Liver (tissue), 9 donors: ENCODE data around the gene KRT84. TPM values are rescaled to one million over a fixed set of nuclear protein-coding genes. Genes with fewer than 3 reads are reported as not detected.

Experiments used
- DNase-seq: peaks from one replicate; pipeline ENCODE4 v3.0.0-alpha.2; 2017; ENCODE audit warnings: low spot score
- H3K27ac ChIP-seq, 2 donors: one replicate each; pipeline ENCODE4 v1.7.0; 2013; ENCODE audit warnings: inconsistent platforms in 2 of 2, low read length in 2 of 2, control low read depth in 1 of 2, low read depth in 1 of 2, mild to moderate bottlenecking in 1 of 2
- H3K27me3 ChIP-seq, 4 donors: one replicate each; pipeline versions ENCODE4 v1.6.1 to v1.7.0; 2013; ENCODE audit warnings: low read length in 3 of 4, inconsistent platforms in 1 of 4, mild to moderate bottlenecking in 1 of 4, moderate library complexity in 1 of 4; ENCODE audit not compliant: control insufficient read depth in 4 of 4, insufficient read depth in 4 of 4
- H3K36me3 ChIP-seq, 4 donors: one replicate each; pipeline versions ENCODE4 v1.6.1 to v1.7.0; 2013; ENCODE audit warnings: low read length in 3 of 4, mild to moderate bottlenecking in 3 of 4, low read depth in 1 of 4, moderate library complexity in 1 of 4; ENCODE audit not compliant: control insufficient read depth in 4 of 4, insufficient read depth in 3 of 4
- H3K4me1 ChIP-seq, 4 donors: one replicate each; pipeline versions ENCODE4 v1.6.1 to v1.7.0; 2013; ENCODE audit warnings: low read length in 3 of 4, mild to moderate bottlenecking in 3 of 4, moderate library complexity in 1 of 4; ENCODE audit not compliant: control insufficient read depth in 4 of 4, insufficient read depth in 4 of 4
- H3K4me3 ChIP-seq, 3 donors: one replicate each; pipeline versions ENCODE4 v1.6.1 to v1.7.0; 2013; ENCODE audit warnings: low read length in 3 of 3, control low read depth in 1 of 3, low read depth in 1 of 3, mild to moderate bottlenecking in 1 of 3
- H3K9ac ChIP-seq, 2 donors: one replicate each; pipeline ENCODE4 v1.7.0; 2013; ENCODE audit warnings: low read length in 2 of 2, mild to moderate bottlenecking in 2 of 2, moderate library complexity in 2 of 2, control low read depth in 1 of 2, low read depth in 1 of 2
- H3K9me3 ChIP-seq, 4 donors: one replicate each; pipeline versions ENCODE4 v1.6.1 to v1.7.0; 2013; ENCODE audit warnings: low read length in 3 of 4; ENCODE audit not compliant: control insufficient read depth in 4 of 4
- EGR1 ChIP-seq, 2 donors: IDR thresholded peaks; 2 replicates each; pipeline ENCODE4 v1.6.1; 2016 to 2018; ENCODE audit warnings: antibody characterized with exemption in 2 of 2, low read depth in 2 of 2
- FOXA1 ChIP-seq: IDR thresholded peaks from 2 replicates; pipeline ENCODE4 v1.6.1; 2016; ENCODE audit warnings: antibody characterized with exemption
- FOXA2 ChIP-seq: IDR thresholded peaks from 2 replicates; pipeline ENCODE4 v1.6.1; 2016; ENCODE audit warnings: antibody characterized with exemption
- GABPA ChIP-seq, 2 donors: IDR thresholded peaks in 1 of 2; conservative IDR thresholded peaks in 1 of 2; 2 replicates each; pipeline ENCODE4 v1.6.1; 2016; ENCODE audit warnings: antibody characterized with exemption in 2 of 2, mild to moderate bottlenecking in 1 of 2, moderate library complexity in 1 of 2
- HNF4A ChIP-seq, 2 donors: conservative IDR thresholded peaks; 2 replicates each; pipeline ENCODE4 v1.6.1; 2016; ENCODE audit warnings: antibody characterized with exemption in 2 of 2, mild to moderate bottlenecking in 2 of 2
- HNF4G ChIP-seq: IDR thresholded peaks from 2 replicates; pipeline ENCODE4 v1.6.1; 2016; ENCODE audit warnings: antibody characterized with exemption
- JUND ChIP-seq, 2 donors: IDR thresholded peaks; 2 replicates each; pipeline ENCODE4 v1.6.1; 2016; ENCODE audit warnings: antibody characterized with exemption in 2 of 2
- NR2F2 ChIP-seq: IDR thresholded peaks from 2 replicates; pipeline ENCODE4 v1.6.1; 2016; ENCODE audit warnings: antibody characterized with exemption
- RAD21 ChIP-seq, 2 donors: IDR thresholded peaks; 2 replicates each; pipeline ENCODE4 v1.6.1; 2016; ENCODE audit warnings: antibody characterized with exemption in 2 of 2, mild to moderate bottlenecking in 2 of 2
- RXRA ChIP-seq, 2 donors: IDR thresholded peaks; 2 replicates each; pipeline ENCODE4 v1.6.1; 2017 to 2018; ENCODE audit warnings: antibody characterized with exemption in 2 of 2, mild to moderate bottlenecking in 1 of 2
- SP1 ChIP-seq: IDR thresholded peaks from 2 replicates; pipeline ENCODE4 v1.6.1; 2018; ENCODE audit warnings: antibody characterized with exemption, mild to moderate bottlenecking
- TAF1 ChIP-seq: conservative IDR thresholded peaks from 2 replicates; pipeline ENCODE4 v1.6.1; 2016; ENCODE audit warnings: antibody characterized with exemption, mild to moderate bottlenecking
- YY1 ChIP-seq: IDR thresholded peaks from 2 replicates; pipeline ENCODE4 v1.6.1; 2016; ENCODE audit warnings: antibody characterized with exemption, mild to moderate bottlenecking
- WGBS: extraction: QIAGEN DNeasy Blood & Tissue Kit; methylation state at CpG from one replicate; pipeline ENCODE4 v1.1.7; 2013; 5-methylcytosine and 5-hydroxymethylcytosine counted together
- polyA plus RNA-seq, 2 donors: library from polyadenylated mRNA; stranded (reverse) in 1 of 2; unstranded in 1 of 2; fragments of 200-250 nt in 1 of 2; fragments of >200 nt in 1 of 2; fragmentation: Nextera tagmentation in 1 of 2; extraction: Ambion mirVana in 1 of 2; gene quantifications; one replicate each; pipeline versions ENCODE4 v1.2.1 to v1.2.3, GENCODE V29; 2013 to 2015
- total RNA-seq, 2 donors: library from RNA; depleted of rRNA; stranded (reverse); fragments of >200 nt; gene quantifications; one replicate each; pipeline ENCODE4 v1.2.3, GENCODE V29; 2014
- TF ChIP-seq, protein P1 (sequence below): IDR thresholded peaks from 2 replicates; pipeline ENCODE4 v1.6.1; 2016; ENCODE audit warnings: antibody characterized with exemption, mild to moderate bottlenecking
- TF ChIP-seq, protein P2 (sequence below): IDR thresholded peaks from 2 replicates; pipeline ENCODE4 v1.6.1; 2016; ENCODE audit warnings: antibody characterized with exemption
- TF ChIP-seq, protein P3 (sequence below): fragments of 150-350 bp; IDR thresholded peaks from 2 replicates; pipeline ENCODE4 v1.5.1; 2017; ENCODE audit warnings: improper control_type of control experiment, low read depth, low read length; ENCODE audit not compliant: missing input control
- TF ChIP-seq, protein P4 (sequence below): IDR thresholded peaks from 2 replicates; pipeline ENCODE4 v1.6.1; 2016; ENCODE audit warnings: antibody characterized with exemption
- TF ChIP-seq, protein P5 (sequence below): IDR thresholded peaks from 2 replicates; pipeline ENCODE4 v1.6.1; 2016; ENCODE audit warnings: antibody characterized with exemption
- donor health status: healthy.
- donor health status: healthy.
- donor health status: healthy.
- donor health status: healthy.
- donor health status: healthy.

The KRT84 gene
- total and polyA plus RNA-seq, 4 donors: not detected

DNA sequence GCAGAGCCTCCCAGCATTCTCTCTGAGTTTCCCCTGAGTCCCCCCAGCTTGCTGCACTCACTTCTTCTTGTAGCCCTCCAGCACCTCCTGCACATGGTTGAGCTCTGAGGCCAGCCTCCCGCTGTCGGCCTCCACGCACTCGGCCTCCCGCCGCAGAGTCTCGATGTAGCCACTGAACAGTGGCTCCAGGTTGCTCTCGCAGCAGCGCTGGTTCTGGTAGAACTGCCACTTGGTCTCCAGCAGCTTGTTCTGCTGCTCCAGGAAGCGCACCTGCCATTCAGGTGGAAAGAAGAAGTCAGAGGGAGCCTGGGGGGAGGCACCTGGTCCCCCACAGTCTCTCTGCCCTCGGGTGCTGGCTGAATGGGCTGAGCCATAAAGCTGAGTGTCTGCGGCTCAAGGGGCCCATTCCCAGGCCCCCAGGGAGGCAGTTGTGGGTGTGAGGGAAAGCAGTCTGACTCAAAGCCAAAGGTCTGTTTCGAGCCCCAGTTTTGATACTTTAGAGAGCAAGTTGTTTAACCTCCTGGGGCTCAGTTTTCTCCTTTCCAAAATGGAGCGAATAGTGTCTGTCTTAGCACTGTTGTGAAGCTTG is 20.5 kb downstream of the KRT84 start:
- H3K4me3 ChIP-seq: no peak overlapping the region
- no peak overlapping the region for H3K9ac ChIP-seq
- H3K27ac ChIP-seq: no peak overlapping the region
- no peak for DNase-seq
- no peaks in the 10 kb centered on the region for H3K36me3 ChIP-seq
- no peaks in the 10 kb centered on the region for H3K27me3 ChIP-seq
- 93% methylated on average over 14 of the region's 14 CpGs for WGBS
- no peak for TF ChIP-seq RXRA (IDR thresholded peaks at IDR 0.05)
- no peak for TF ChIP-seq JUND (IDR thresholded peaks at IDR 0.05)
- TF ChIP-seq, protein P1, sequence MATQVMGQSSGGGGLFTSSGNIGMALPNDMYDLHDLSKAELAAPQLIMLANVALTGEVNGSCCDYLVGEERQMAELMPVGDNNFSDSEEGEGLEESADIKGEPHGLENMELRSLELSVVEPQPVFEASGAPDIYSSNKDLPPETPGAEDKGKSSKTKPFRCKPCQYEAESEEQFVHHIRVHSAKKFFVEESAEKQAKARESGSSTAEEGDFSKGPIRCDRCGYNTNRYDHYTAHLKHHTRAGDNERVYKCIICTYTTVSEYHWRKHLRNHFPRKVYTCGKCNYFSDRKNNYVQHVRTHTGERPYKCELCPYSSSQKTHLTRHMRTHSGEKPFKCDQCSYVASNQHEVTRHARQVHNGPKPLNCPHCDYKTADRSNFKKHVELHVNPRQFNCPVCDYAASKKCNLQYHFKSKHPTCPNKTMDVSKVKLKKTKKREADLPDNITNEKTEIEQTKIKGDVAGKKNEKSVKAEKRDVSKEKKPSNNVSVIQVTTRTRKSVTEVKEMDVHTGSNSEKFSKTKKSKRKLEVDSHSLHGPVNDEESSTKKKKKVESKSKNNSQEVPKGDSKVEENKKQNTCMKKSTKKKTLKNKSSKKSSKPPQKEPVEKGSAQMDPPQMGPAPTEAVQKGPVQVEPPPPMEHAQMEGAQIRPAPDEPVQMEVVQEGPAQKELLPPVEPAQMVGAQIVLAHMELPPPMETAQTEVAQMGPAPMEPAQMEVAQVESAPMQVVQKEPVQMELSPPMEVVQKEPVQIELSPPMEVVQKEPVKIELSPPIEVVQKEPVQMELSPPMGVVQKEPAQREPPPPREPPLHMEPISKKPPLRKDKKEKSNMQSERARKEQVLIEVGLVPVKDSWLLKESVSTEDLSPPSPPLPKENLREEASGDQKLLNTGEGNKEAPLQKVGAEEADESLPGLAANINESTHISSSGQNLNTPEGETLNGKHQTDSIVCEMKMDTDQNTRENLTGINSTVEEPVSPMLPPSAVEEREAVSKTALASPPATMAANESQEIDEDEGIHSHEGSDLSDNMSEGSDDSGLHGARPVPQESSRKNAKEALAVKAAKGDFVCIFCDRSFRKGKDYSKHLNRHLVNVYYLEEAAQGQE: no peak
- TF ChIP-seq, protein P2, sequence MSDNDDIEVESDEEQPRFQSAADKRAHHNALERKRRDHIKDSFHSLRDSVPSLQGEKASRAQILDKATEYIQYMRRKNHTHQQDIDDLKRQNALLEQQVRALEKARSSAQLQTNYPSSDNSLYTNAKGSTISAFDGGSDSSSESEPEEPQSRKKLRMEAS: no peak
- TF ChIP-seq SP1: no peak
- TF ChIP-seq GABPA (IDR thresholded peaks at IDR 0.05 in 1 of 2, conservative IDR thresholded peaks at IDR 0.05 in 1 of 2): no peak
- TF ChIP-seq, protein P3, sequence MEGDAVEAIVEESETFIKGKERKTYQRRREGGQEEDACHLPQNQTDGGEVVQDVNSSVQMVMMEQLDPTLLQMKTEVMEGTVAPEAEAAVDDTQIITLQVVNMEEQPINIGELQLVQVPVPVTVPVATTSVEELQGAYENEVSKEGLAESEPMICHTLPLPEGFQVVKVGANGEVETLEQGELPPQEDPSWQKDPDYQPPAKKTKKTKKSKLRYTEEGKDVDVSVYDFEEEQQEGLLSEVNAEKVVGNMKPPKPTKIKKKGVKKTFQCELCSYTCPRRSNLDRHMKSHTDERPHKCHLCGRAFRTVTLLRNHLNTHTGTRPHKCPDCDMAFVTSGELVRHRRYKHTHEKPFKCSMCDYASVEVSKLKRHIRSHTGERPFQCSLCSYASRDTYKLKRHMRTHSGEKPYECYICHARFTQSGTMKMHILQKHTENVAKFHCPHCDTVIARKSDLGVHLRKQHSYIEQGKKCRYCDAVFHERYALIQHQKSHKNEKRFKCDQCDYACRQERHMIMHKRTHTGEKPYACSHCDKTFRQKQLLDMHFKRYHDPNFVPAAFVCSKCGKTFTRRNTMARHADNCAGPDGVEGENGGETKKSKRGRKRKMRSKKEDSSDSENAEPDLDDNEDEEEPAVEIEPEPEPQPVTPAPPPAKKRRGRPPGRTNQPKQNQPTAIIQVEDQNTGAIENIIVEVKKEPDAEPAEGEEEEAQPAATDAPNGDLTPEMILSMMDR: no peak
- no peak for TF ChIP-seq RAD21 (IDR thresholded peaks at IDR 0.05)
- no peak for TF ChIP-seq FOXA2
- no peak for TF ChIP-seq EGR1 (IDR thresholded peaks at IDR 0.05; ENCODE audit: low read depth in 2 of 2)
- TF ChIP-seq, protein P4, sequence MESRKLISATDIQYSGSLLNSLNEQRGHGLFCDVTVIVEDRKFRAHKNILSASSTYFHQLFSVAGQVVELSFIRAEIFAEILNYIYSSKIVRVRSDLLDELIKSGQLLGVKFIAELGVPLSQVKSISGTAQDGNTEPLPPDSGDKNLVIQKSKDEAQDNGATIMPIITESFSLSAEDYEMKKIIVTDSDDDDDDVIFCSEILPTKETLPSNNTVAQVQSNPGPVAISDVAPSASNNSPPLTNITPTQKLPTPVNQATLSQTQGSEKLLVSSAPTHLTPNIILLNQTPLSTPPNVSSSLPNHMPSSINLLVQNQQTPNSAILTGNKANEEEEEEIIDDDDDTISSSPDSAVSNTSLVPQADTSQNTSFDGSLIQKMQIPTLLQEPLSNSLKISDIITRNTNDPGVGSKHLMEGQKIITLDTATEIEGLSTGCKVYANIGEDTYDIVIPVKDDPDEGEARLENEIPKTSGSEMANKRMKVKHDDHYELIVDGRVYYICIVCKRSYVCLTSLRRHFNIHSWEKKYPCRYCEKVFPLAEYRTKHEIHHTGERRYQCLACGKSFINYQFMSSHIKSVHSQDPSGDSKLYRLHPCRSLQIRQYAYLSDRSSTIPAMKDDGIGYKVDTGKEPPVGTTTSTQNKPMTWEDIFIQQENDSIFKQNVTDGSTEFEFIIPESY: no peak
- TF ChIP-seq HNF4G: no peak
- no peak for TF ChIP-seq HNF4A (conservative IDR thresholded peaks at IDR 0.05)
- no peak for TF ChIP-seq YY1
- TF ChIP-seq NR2F2: no peak
- no peak for TF ChIP-seq FOXA1
- TF ChIP-seq, protein P5, sequence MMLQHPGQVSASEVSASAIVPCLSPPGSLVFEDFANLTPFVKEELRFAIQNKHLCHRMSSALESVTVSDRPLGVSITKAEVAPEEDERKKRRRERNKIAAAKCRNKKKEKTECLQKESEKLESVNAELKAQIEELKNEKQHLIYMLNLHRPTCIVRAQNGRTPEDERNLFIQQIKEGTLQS: no peak
- no peak for TF ChIP-seq TAF1
- H3K9me3 ChIP-seq: no peaks in the 10 kb centered on the region
- peaks cover 0 to 15% (median 7%) of the 10 kb centered on the region in 4 donors for H3K4me1 ChIP-seq
